ENCODE results near the gene NAB1.

NAB1 gene

DNA sequence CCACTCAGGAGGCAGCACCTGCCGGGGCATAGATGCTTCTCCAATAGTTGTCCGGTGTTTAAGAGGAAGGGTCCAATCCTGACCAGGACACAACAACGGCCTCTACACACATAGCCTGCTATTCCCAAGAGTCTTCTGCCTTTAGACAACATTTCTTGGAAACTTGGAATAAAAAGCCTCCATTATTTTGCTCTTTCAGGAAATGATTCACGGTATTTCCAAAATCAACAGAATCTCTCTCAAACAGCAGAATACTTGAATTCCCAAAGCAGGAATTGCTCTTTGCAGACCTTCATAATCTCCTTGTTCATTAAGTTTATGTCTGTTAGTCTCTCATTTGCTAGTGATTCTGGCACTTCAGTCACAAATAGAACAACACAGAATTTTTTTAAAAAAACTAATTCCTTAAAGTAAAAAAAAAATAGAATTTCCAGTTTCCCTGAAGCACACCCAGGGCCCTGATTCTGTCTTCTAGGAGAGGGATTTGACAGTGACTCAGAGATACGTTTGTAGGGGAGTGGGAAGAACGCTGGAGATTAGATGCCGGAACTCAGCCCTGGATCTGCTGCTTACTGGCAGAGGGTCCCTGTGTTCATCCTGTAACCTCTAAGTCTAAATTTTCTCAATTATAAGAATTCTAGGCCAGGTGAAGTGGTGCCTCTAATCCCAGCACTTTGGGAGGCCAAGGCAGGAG lies 74.7 kb downstream of the NAB1 start:
- Histone ChIP-seq H3K27ac (no peak overlapping the region), H3K4me3 (ENCODE audit: low read depth, low read length) (no peak overlapping the region), H3K36me3 (replicated peaks) (no peaks in the 10 kb centered on the region), H3K27me3 (replicated peaks) (no peaks in the 10 kb centered on the region)
- no peak for DNase-seq
- in situ Hi-C loops (cut with HindIII; ENCODE audit: low pct_ligation_motif_present, low sequenced_read_pairs) = no loop called here
- TF ChIP-seq, protein P1, sequence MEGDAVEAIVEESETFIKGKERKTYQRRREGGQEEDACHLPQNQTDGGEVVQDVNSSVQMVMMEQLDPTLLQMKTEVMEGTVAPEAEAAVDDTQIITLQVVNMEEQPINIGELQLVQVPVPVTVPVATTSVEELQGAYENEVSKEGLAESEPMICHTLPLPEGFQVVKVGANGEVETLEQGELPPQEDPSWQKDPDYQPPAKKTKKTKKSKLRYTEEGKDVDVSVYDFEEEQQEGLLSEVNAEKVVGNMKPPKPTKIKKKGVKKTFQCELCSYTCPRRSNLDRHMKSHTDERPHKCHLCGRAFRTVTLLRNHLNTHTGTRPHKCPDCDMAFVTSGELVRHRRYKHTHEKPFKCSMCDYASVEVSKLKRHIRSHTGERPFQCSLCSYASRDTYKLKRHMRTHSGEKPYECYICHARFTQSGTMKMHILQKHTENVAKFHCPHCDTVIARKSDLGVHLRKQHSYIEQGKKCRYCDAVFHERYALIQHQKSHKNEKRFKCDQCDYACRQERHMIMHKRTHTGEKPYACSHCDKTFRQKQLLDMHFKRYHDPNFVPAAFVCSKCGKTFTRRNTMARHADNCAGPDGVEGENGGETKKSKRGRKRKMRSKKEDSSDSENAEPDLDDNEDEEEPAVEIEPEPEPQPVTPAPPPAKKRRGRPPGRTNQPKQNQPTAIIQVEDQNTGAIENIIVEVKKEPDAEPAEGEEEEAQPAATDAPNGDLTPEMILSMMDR (IDR thresholded peaks at IDR 0.05; ENCODE audit: low read depth, low read length, missing control alignments) = no peak

DNA sequence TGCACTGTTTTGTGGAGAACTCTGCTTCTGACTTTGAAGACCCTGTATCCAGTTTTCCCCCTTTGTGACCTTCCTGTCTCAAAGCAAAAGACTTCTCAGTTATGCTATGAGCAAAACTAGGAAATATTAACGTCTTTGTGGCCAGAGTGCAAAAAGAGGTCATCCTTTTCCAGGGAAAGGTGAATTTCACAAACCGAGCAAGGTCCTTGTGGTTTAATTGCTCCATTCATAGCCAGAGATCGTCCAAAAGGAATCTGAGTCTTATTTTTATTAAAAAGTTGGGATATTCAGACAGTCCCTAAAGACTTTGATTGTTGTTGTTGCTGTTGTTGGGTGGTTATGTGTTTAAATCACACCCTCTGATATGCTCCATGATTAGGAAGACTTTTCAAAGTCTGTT lies 77.4 kb downstream of the NAB1 start:
- Histone ChIP-seq H3K27ac (no peak overlapping the region), H3K4me3 (ENCODE audit: low read depth, low read length) (no peak overlapping the region), H3K27me3 (replicated peaks) (no peaks in the 10 kb centered on the region), H3K36me3 (replicated peaks) (no peaks in the 10 kb centered on the region)
- TF ChIP-seq, protein P1 (IDR thresholded peaks at IDR 0.05; ENCODE audit: low read depth, low read length, missing control alignments) = no peak
- in situ Hi-C loops (cut with HindIII; ENCODE audit: low pct_ligation_motif_present, low sequenced_read_pairs) = no loop called here
- DNase-seq = no peak

DNA sequence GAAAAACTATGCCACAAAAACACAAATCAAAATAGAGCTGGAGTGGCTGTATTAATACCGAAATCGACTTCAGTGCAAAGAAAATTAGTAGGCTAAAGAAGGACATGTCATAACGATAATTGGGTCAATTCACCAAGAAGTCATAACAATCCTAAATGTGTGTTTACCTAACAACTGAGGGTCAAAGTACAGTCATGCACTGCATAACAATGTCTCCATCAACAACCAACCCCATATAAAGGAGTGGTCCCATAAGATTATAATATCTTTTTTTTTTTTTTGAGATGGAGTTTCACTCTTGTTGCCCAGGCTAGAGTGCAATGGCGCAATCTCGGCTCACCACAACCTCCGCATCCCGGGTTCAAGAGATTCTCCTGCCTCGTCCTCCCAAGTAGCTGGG lies 87.5 kb downstream of the NAB1 start:
- DNase-seq = no peak
- no peak overlapping the region for H3K27ac ChIP-seq
- TF ChIP-seq, protein P1 (IDR thresholded peaks at IDR 0.05; ENCODE audit: low read depth, low read length, missing control alignments) = no peak
- H3K4me3 ChIP-seq (ENCODE audit: low read depth, low read length) = no peak overlapping the region
- no peaks in the 10 kb centered on the region for H3K36me3 ChIP-seq (replicated peaks)
- in situ Hi-C loops (cut with HindIII; ENCODE audit: low pct_ligation_motif_present, low sequenced_read_pairs) = no loop called here
- no peaks in the 10 kb centered on the region for H3K27me3 ChIP-seq (replicated peaks)

DNA sequence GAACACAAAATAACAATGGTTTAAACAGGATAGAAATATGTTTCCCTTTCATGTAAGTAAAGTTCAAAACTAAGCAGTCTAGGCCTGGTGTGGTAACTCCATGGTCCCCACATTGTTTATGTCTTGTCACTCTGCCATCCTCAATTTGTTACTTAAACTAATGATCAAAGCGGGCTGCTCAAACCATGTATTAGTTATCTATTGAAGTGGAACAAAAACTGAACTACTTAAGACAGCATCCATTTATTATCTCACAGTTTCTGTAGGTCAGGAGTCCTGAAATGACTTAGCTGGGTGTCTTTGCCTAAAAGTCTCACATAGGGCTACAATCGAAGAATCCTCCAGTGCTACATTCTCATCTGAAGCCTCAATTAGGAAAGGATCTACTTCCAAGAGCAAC lies 91.6 kb downstream of the NAB1 start:
- Histone ChIP-seq H3K36me3 (replicated peaks) (no peaks in the 10 kb centered on the region), H3K27me3 (replicated peaks) (no peaks in the 10 kb centered on the region), H3K27ac (no peak overlapping the region), H3K4me3 (ENCODE audit: low read depth, low read length) (no peak overlapping the region)
- no peak for DNase-seq
- TF ChIP-seq, protein P1 (IDR thresholded peaks at IDR 0.05; ENCODE audit: low read depth, low read length, missing control alignments) = no peak
- in situ Hi-C loops (cut with HindIII; ENCODE audit: low pct_ligation_motif_present, low sequenced_read_pairs) = no loop called here

Measured in brain microvascular endothelial cell (primary cell).